Uterus (tissue), 2 donors: ENCODE data around the gene TAX1BP1.

Experiments used
- CTCF ChIP-seq, 4 experiments: fragments of 200-600 bp in 2 of 4; fragments of 450-650 bp in 2 of 4; sonication (generic) in 2 of 4; IDR thresholded peaks; one replicate each; pipeline ENCODE4 v1.5.1; 2016 to 2019; ENCODE audit warnings: antibody characterized with exemption in 4 of 4, mild to moderate bottlenecking in 2 of 4, moderate library complexity in 1 of 4
- POLR2A ChIP-seq, 2 donors: fragments of 450-650 bp; IDR thresholded peaks; one replicate each; pipeline ENCODE4 v1.6.1; 2016; ENCODE audit warnings: antibody characterized with exemption in 2 of 2, mild to moderate bottlenecking in 1 of 2, moderate library complexity in 1 of 2

DNA sequence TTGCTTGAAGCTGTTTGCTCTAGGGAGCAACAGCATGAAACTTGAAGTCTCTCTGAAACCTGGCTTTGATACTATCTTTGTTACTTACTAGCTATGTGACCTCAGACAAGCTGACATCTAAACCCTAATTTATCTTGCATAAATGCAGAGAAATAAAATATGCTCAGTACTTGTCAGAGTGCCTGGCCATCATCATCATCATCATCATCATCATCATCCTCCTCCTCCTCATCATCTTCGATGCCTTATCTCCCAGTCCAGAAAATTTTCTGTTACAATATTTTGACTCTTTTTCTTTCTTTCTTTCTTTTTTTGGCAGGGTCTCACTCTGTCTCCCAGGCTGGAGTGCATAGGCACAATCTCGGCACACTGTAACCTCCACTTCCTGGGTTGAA lies 34.8 kb upstream of the TAX1BP1 start:
- TF ChIP-seq POLR2A (IDR thresholded peaks at IDR 0.05) (no peak), CTCF (IDR thresholded peaks at IDR 0.05) (no peak)
